GM23338 (cell line): ENCODE measurements around the gene ERFE. TPM values are rescaled to one million over a fixed set of nuclear protein-coding genes. Genes with fewer than 3 reads are reported as not detected.

Source experiments
- ATAC-seq: fragments of 200-7000 bp; cut with Tn5 transposase; 3 replicates; pipeline ENCODE4 v1.9.1; 2020
- DNase-seq: peaks from one replicate; pipeline ENCODE4 v3.0.0-alpha.2; 2015; ENCODE audit warnings: low spot score
- H2AFZ ChIP-seq: fragments of 200-600 bp; sonication (generic); 2 replicates; pipeline ENCODE4 v1.8.0; 2016; ENCODE audit warnings: antibody characterized with exemption, mild to moderate bottlenecking, moderate library complexity
- H3F3A ChIP-seq: fragments of 200-600 bp; sonication (generic); replicated peaks from 2 replicates; pipeline ENCODE4 v1.8.0; 2017; ENCODE audit warnings: antibody characterized with exemption, mixed run types, low read depth
- H3K27ac ChIP-seq: fragments of 200-600 bp; sonication (generic); 2 replicates; pipeline ENCODE4 v1.6.1; 2016; ENCODE audit warnings: low read depth
- H3K27me3 ChIP-seq: fragments of 200-600 bp; sonication (generic); 2 replicates; pipeline ENCODE4 v1.8.0; 2016; ENCODE audit warnings: mild to moderate bottlenecking, mixed run types, moderate library complexity; ENCODE audit not compliant: insufficient read depth
- H3K36me3 ChIP-seq: fragments of 200-600 bp; sonication (generic); 2 replicates; pipeline ENCODE4 v1.8.0; 2016; ENCODE audit warnings: mild to moderate bottlenecking; ENCODE audit not compliant: insufficient read depth
- H3K4me1 ChIP-seq: fragments of 200-600 bp; sonication (generic); 2 replicates; pipeline ENCODE4 v1.8.0; 2016; ENCODE audit warnings: mild to moderate bottlenecking, moderate library complexity; ENCODE audit not compliant: insufficient read depth
- H3K4me2 ChIP-seq: fragments of 200-600 bp; sonication (generic); 2 replicates; pipeline ENCODE4 v1.7.1; 2017; ENCODE audit warnings: mixed run types
- H3K4me3 ChIP-seq: fragments of 200-600 bp; sonication (generic); 2 replicates; pipeline ENCODE4 v1.6.1; 2016; ENCODE audit warnings: mixed run types
- H3K79me2 ChIP-seq: fragments of 200-600 bp; sonication (generic); replicated peaks from 2 replicates; pipeline ENCODE4 v1.8.0; 2017; ENCODE audit warnings: mild to moderate bottlenecking; ENCODE audit not compliant: insufficient read depth
- H3K9me2 ChIP-seq: fragments of 200-600 bp; sonication (generic); 2 replicates; pipeline ENCODE4 v1.8.0; 2017; ENCODE audit not compliant: insufficient read depth
- H4K20me1 ChIP-seq: fragments of 200-600 bp; sonication (generic); replicated peaks from 2 replicates; pipeline ENCODE4 v1.8.0; 2017; ENCODE audit warnings: mild to moderate bottlenecking; ENCODE audit not compliant: insufficient read depth
- H3K27ac Mint-ChIP-seq: 2 replicates; pipeline ENCODE4 v1.8.0; 2020; ENCODE audit warnings: inconsistent platforms, mild to moderate bottlenecking, moderate library complexity, mixed read lengths
- H3K27me3 Mint-ChIP-seq: 3 replicates; pipeline ENCODE4 v1.8.0; 2022; ENCODE audit warnings: low read depth, mild to moderate bottlenecking, moderate library complexity, mixed read lengths, inconsistent platforms; ENCODE audit not compliant: insufficient read depth, poor library complexity
- H3K36me3 Mint-ChIP-seq: 3 replicates; pipeline ENCODE4 v1.8.0; 2021; ENCODE audit warnings: low read depth, mild to moderate bottlenecking, inconsistent platforms, moderate library complexity, mixed read lengths
- H3K4me1 Mint-ChIP-seq: 3 replicates; pipeline ENCODE4 v1.8.0; 2020; ENCODE audit warnings: mild to moderate bottlenecking, inconsistent platforms, mixed read lengths
- H3K4me3 Mint-ChIP-seq: 3 replicates; pipeline ENCODE4 v1.8.0; 2021; ENCODE audit warnings: moderate library complexity, mild to moderate bottlenecking, inconsistent platforms, mixed read lengths
- H3K9me3 Mint-ChIP-seq: 3 replicates; pipeline ENCODE4 v1.8.0; 2020; ENCODE audit warnings: moderate library complexity, mild to moderate bottlenecking, inconsistent platforms, mixed read lengths
- CREB1 ChIP-seq: fragments of 250-450 bp; sonication (Bioruptor Pico); IDR thresholded peaks from 2 replicates; pipeline ENCODE4 v1.5.0; 2020; ENCODE audit warnings: low read depth, mild to moderate bottlenecking, moderate library complexity
- ETS1 ChIP-seq: IDR thresholded peaks from 2 replicates; pipeline ENCODE4 v1.6.1; 2016; ENCODE audit warnings: antibody characterized with exemption
- EZH2 ChIP-seq: fragments of 200-600 bp; sonication (generic); IDR thresholded peaks from one replicate; pipeline ENCODE4 v1.8.0; 2017; ENCODE audit warnings: antibody characterized with exemption, mild to moderate bottlenecking, low read depth; ENCODE audit not compliant: unreplicated experiment
- EZH2phosphoT487 ChIP-seq: fragments of 200-600 bp; sonication (generic); IDR thresholded peaks from one replicate; pipeline ENCODE4 v1.8.1; 2018; ENCODE audit warnings: antibody characterized with exemption; ENCODE audit not compliant: unreplicated experiment
- JUNB ChIP-seq: IDR thresholded peaks from one replicate; pipeline ENCODE4 v1.6.1; 2016; ENCODE audit warnings: antibody characterized with exemption; ENCODE audit not compliant: unreplicated experiment
- NANOG ChIP-seq: IDR thresholded peaks from 2 replicates; pipeline ENCODE4 v1.6.1; 2016; ENCODE audit warnings: antibody characterized with exemption, borderline replicate concordance
- POLR2AphosphoS5 ChIP-seq: IDR thresholded peaks from 2 replicates; pipeline ENCODE4 v1.6.1; 2016; ENCODE audit warnings: antibody characterized with exemption, low read depth
- REST ChIP-seq: IDR thresholded peaks from one replicate; pipeline ENCODE4 v1.6.1; 2018; ENCODE audit warnings: antibody characterized with exemption; ENCODE audit not compliant: unreplicated experiment
- STAT1 ChIP-seq: IDR thresholded peaks from one replicate; pipeline ENCODE4 v1.6.1; 2016; ENCODE audit warnings: antibody characterized with exemption; ENCODE audit not compliant: unreplicated experiment
- ZNF114 ChIP-seq: fragments of 250-450 bp; sonication (Bioruptor Pico); IDR thresholded peaks from 2 replicates; pipeline ENCODE4 v1.5.0; 2020; ENCODE audit warnings: mild to moderate bottlenecking, moderate library complexity
- ZNF331 ChIP-seq: fragments of 250-450 bp; sonication (Bioruptor Pico); IDR thresholded peaks from 2 replicates; pipeline ENCODE4 v1.5.0; 2020; ENCODE audit warnings: low read depth, mild to moderate bottlenecking, moderate library complexity
- polyA plus RNA-seq: library from polyadenylated mRNA; unstranded; fragments of >200 nt; fragmentation: Nextera tagmentation; extraction: Ambion mirVana; gene quantifications from 2 replicates; pipeline ENCODE4 v1.2.1, GENCODE V29; 2016
- total RNA-seq: library from RNA; depleted of rRNA; stranded (reverse); fragments of >200 nt; shearing (Covaris generic); gene quantifications from 2 replicates; pipeline ENCODE4 v1.2.3, GENCODE V29; 2014
- TF ChIP-seq, protein P1 (sequence below), 2 experiments: fragments of 200-600 bp in 1 of 2; sonication (generic) in 1 of 2; conservative IDR thresholded peaks; 2 replicates each; pipeline versions ENCODE4 v1.5.1 to v1.6.1; 2016 to 2017; ENCODE audit warnings: antibody characterized with exemption in 2 of 2, low read depth in 2 of 2, mild to moderate bottlenecking in 2 of 2, moderate library complexity in 1 of 2

ERFE gene
- total and polyA plus RNA-seq, 2 experiments from 2014 or later = 1.0 to 3.3 TPM

DNA sequence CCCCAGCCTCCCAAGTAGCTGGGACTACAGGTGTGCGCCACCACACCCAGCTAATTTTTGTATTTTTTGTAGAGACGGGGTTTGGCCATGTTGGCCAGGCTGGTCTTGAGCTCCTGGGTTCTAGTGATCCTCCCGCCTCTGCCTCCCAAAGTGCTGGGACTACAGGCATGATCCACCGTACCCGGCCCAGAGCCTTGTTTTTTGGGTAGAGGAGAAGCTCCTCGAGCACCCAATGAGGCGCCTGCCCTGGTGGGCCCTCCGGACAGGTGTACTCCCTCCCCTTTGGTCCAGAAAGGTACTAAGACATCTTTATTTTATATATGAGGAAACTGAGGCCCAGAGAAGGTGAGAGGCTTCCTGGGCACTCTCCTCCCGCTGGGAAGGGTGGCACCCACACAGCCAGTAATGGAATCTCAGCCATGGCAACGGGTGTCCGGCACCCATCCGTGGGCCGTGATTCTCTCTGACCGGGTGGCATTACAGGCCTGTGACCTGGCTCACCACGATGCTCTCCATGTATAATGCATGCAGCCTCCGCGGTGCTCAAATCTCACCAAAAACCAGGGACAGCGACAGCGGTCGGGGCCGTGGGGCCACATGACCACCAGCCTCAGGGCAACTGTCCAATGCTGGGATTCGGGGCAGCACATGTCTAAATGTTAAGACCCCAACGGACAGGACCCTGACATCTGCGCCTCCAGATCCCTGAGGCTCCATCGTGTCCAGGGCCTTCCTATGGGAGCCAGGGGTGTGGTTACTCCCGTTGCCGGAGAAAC lies 37.1 kb upstream of the ERFE start:
- no peak overlapping the region for H2AFZ ChIP-seq
- no peaks in the 10 kb centered on the region for H4K20me1 ChIP-seq
- Mint-ChIP-seq H3K4me1 (no peaks in the 10 kb centered on the region), H3K9me3 (0 out of 3 replicates have a peak, but pooled peaks cover 4% of the 10 kb centered on the region), H3K36me3 (no peaks in the 10 kb centered on the region), H3K4me3 (no peak overlapping the region), H3K27ac (no peak overlapping the region), H3K27me3 (peaks cover 11% of the 10 kb centered on the region)
- ATAC-seq (no peak), DNase-seq (no peak)
- H3K4me3 ChIP-seq = no peak overlapping the region
- TF ChIP-seq REST (no peak), ZNF331 (no peak), NANOG (no peak), EZH2 (no peak), POLR2AphosphoS5 (no peak), STAT1 (no peak), JUNB (no peak), ZNF114 (no peak), ETS1 (no peak), EZH2phosphoT487 (no peak), CREB1 (CRISPR knock-in tag) (no peak)
- TF ChIP-seq, protein P1, sequence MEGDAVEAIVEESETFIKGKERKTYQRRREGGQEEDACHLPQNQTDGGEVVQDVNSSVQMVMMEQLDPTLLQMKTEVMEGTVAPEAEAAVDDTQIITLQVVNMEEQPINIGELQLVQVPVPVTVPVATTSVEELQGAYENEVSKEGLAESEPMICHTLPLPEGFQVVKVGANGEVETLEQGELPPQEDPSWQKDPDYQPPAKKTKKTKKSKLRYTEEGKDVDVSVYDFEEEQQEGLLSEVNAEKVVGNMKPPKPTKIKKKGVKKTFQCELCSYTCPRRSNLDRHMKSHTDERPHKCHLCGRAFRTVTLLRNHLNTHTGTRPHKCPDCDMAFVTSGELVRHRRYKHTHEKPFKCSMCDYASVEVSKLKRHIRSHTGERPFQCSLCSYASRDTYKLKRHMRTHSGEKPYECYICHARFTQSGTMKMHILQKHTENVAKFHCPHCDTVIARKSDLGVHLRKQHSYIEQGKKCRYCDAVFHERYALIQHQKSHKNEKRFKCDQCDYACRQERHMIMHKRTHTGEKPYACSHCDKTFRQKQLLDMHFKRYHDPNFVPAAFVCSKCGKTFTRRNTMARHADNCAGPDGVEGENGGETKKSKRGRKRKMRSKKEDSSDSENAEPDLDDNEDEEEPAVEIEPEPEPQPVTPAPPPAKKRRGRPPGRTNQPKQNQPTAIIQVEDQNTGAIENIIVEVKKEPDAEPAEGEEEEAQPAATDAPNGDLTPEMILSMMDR (conservative IDR thresholded peaks at IDR 0.05; ENCODE audit: low read depth in 2 of 2) = no peak
- peaks cover 8% of the 10 kb centered on the region; the same call in 1 of the 2 replicates for H3F3A ChIP-seq
- H3K9me2 ChIP-seq = no peaks in the 10 kb centered on the region
- H3K27me3 ChIP-seq = no peaks in the 10 kb centered on the region
- no peak overlapping the region for H3K4me2 ChIP-seq
- H3K79me2 ChIP-seq = no peaks in the 10 kb centered on the region
- no peaks in the 10 kb centered on the region for H3K36me3 ChIP-seq
- H3K27ac ChIP-seq = no peak overlapping the region
- H3K4me1 ChIP-seq = no peaks in the 10 kb centered on the region
